ENCODE data around the gene KRT84.

DNA sequence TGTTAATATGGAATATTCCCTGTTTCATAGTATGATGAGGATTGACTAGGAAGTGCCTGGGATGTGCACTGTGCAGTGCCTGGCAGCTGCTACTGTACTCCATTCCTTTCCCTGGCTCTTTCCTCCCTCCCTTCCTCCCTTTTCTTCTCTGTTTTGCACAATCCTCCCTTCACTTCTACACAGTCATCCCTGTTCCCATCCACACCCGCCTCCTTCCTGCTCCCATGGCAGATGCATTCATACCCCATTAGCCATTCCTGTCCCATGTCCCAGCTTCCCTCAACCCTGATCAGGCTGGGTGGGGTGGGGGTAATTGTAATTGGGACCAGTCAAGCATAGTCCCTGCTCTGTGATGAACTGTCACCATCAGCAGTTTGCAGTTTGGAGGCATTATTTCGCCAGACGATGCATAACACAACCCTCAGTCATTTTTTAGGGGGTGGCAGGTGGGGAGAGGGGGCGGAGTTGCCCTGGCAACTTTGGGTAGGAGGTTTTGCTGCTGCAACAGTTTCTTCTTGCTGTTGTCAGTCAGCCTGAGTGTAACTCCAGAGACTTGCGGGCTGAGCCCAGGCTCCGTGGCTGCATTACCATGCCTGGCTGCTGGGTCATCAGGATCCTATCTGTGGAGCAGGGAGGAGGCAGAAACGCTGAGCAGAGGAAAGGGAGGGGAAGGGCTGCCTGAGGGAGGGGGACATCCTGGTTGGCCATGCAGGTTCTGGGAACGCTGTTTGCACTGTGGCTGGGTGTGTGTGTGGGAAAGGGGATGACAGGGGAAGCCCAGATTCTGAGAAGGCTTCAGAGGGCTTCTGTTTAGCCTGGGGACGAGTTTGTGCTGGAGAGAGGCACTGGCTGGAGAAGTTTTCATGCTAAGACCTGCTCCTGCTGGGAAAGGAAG is 4.1 kb upstream of the KRT84 start:
- TF ChIP-seq POLR2A (IDR thresholded peaks at IDR 0.05): no peak
- TF ChIP-seq, protein P1, sequence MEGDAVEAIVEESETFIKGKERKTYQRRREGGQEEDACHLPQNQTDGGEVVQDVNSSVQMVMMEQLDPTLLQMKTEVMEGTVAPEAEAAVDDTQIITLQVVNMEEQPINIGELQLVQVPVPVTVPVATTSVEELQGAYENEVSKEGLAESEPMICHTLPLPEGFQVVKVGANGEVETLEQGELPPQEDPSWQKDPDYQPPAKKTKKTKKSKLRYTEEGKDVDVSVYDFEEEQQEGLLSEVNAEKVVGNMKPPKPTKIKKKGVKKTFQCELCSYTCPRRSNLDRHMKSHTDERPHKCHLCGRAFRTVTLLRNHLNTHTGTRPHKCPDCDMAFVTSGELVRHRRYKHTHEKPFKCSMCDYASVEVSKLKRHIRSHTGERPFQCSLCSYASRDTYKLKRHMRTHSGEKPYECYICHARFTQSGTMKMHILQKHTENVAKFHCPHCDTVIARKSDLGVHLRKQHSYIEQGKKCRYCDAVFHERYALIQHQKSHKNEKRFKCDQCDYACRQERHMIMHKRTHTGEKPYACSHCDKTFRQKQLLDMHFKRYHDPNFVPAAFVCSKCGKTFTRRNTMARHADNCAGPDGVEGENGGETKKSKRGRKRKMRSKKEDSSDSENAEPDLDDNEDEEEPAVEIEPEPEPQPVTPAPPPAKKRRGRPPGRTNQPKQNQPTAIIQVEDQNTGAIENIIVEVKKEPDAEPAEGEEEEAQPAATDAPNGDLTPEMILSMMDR (IDR thresholded peaks at IDR 0.05): no peak
